GM12873 (cell line): Measurements from ENCODE around the gene GPC3.

Experiments used
- TF ChIP-seq, protein P1 (sequence below): IDR thresholded peaks from 2 replicates; pipeline ENCODE4 v1.5.1; 2012; ENCODE audit warnings: low read depth, mild to moderate bottlenecking, moderate library complexity, low read length, control low read depth; ENCODE audit not compliant: insufficient read depth; ENCODE audit errors: missing control alignments

The GPC3 gene

DNA sequence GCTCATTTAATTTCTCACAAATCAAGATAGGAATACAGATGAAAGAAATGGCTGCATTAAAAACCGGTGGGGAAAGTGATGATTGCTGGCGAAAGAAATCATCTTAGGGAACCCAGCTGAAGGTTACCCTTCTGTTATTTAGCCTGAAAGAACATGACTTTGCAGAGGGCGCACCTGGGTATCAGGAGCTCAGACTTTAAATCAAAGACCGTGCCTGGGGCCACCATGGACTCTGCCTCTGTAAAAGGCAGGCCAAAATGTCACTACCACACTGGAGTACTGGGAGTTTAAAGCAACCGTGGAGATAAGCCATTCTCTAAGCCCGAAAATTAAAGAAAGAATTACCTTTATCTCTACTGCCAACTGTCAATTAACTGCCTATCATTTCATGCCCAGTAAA is 24.3 kb downstream of the GPC3 start:
- TF ChIP-seq, protein P1, sequence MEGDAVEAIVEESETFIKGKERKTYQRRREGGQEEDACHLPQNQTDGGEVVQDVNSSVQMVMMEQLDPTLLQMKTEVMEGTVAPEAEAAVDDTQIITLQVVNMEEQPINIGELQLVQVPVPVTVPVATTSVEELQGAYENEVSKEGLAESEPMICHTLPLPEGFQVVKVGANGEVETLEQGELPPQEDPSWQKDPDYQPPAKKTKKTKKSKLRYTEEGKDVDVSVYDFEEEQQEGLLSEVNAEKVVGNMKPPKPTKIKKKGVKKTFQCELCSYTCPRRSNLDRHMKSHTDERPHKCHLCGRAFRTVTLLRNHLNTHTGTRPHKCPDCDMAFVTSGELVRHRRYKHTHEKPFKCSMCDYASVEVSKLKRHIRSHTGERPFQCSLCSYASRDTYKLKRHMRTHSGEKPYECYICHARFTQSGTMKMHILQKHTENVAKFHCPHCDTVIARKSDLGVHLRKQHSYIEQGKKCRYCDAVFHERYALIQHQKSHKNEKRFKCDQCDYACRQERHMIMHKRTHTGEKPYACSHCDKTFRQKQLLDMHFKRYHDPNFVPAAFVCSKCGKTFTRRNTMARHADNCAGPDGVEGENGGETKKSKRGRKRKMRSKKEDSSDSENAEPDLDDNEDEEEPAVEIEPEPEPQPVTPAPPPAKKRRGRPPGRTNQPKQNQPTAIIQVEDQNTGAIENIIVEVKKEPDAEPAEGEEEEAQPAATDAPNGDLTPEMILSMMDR = no peak

DNA sequence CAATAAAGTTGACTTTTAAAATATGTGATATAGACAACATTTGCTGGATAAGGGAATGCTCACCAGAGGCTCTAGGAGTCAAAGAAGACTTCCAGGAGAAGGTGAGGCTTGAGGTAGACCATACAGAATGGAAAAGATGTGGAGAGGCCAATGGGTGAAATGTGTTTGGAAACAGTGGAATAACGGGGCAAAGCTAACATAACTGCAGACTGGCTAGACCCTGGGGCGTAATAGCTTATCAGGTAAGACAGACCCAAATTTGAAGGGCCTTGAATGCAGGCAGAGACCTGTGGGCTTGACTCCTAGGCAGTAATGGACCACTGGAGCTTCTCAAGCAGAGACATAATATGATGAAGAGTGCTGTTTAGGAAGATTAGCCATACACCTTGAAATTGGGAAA is 25.4 kb downstream of the GPC3 start:
- TF ChIP-seq, protein P1 = no peak

DNA sequence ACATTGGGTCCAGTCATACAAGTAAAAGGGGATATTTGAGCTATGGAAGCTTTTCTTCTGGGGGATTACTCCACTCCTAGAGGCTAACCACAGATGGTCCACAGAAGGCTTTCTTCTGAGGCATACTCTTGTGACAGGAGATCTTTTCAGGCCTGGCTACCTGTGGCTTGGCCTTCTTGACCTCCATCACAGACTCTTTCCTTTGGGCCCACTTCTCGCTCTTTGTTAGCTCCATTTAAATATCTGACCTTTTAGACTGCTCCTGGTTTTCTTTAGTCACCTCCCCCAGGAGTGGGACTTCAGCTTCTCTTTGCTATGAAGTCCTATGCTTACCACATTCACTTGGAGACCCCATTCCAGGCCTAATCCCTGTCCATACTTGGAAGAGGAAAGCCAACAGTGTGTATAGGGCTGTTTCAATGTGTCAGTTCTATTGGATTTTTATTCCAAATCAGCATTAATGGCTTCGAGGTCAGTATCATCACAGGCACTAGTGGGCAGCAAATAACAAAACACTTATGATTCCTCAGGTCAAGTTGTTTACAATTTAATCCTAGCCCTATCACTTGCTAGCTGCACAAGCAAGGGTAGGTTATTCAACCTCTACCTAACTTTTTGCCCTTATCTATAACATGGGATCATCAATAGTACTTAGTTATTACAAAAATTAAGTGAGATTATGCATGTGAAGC is 26.3 kb downstream of the GPC3 start:
- TF ChIP-seq, protein P1 = no peak

DNA sequence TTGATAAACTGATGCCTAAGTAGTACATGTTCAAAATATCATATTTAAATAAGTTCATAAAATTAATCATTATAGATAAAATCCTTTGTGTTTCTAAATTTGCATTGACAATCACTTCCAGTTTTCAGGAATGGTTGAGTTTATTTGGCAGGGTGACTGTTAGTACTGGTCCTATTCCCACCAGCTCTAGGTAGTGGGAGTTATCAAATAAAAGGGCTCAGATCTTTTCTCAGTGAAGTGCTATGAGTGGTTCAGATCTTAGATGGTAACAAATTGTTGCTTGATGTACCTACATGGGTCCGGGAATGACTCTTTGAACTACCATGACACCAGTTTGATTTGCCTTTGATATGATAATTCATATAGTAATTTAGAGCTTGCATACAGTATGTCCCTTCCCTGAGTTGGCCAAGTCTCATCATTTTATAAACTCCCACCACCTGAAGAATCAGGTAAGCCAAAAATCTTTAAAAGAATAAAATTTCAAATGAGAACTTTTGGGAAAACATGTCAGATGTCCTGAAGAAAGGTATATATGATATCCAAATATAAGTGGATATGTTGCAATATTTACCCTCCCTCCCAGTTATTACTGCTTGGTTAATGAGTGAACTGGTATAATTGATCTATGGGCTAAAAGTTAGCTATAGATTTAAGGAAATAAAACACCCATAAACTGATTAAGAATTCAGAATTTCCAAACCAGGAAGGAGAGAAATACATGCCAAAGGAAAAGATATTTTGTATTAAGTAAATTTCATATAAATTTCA is 28.6 kb downstream of the GPC3 start:
- TF ChIP-seq, protein P1 = no peak

DNA sequence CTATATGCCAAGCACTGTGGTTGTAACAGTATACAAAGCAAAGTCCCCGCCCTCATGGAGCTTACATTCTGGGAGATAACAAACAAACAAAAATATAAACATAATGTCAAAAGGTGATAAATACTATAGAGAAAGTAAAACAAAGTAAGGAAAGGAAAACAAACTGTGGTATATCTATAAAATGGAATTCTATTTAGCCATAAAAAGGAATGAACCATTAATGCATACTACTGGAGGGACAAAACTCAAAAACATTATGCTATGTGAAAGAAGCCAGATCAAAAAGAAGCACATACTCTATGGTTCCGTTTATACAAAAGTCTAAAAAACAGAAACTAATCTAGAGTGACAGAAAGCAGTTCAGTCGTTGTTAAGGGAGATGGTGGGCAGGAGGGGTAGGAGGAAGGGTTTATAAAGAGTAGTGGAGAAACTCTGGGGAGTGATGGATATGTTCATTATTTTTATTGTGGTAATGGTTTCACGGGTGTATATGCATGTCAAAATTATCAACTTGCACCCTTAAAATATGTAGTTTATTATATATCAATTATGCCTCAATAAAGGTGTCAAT is 31.5 kb downstream of the GPC3 start:
- TF ChIP-seq, protein P1 = no peak

DNA sequence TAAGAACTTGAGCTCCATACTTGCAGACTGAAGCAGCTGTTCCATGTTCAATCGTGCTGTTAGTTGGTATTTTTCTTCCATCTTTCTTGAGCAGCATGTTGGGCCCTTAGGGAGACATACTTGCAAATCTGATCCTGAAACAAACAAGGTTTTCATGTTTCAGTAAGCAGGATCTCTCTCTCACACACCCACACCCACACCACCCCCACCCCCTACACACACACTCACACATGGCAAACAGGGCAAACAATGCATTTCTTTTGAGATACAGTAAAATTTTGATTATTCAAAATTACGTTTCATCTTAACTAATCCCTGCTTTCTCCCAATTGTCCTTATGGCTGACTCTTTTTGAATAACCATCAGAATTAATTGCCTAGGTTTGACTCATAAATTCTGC is 32.3 kb downstream of the GPC3 start:
- TF ChIP-seq, protein P1 = no peak

DNA sequence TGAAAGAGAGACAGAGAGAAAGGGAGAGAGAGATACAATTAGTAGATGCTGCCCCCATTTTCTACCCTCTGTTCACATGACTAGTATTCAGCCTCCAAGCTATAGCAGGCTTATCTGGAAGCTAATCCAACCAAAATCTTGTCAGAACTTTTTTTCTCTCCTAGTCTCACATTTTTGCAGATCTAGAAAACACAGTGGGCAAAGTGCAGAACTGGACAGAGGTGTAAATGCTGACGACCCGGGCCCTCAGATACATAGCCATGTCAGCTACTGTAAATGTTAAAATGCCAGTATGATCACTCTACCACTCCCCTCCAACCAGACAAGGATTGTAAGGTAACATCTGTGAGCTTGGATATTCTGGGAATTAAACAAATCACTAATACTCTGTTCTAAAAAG is 34.3 kb downstream of the GPC3 start:
- TF ChIP-seq, protein P1 = no peak
